ENCODE data around the gene INPP4A.
"Not testable (repeated sequence)": the region's sequence is repeated elsewhere in the genome, so short reads cannot be mapped to it uniquely, and the experiment has no call there.

INPP4A gene

DNA sequence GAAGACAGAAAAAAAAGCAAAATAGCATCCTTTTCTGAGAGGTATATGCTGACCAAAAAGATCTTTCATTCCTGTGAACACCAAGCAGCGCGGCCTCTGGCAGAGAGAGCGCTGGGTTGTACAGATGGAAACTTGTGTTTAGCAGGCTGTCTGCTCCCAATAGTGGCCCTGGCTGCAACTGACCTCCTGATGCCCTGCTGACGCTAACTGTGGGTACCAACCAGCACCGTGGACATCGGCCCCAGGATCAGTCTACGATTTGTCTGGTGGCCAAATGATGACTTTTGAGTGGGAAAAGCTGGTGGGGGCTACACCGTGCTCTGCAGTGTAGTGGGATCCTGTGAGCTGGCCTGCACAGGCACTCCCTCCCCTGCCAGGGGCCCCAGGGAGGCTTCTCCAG lies 147.9 kb downstream of the INPP4A start:
- Histone ChIP-seq H3K27ac (ENCODE audit: insufficient read depth, low read depth, low read length, poor library complexity, severe bottlenecking) (no peak overlapping the region), H3K36me3 (ENCODE audit: control insufficient read depth, insufficient read depth, low read length) (peaks cover 3% of the 10 kb centered on the region), H3K9me3 (ENCODE audit: control insufficient read depth, low read length) (no peaks in the 10 kb centered on the region), H3K27me3 (ENCODE audit: control insufficient read depth, insufficient read depth, low read length, poor library complexity, severe bottlenecking) (no peaks in the 10 kb centered on the region), H3K4me1 (ENCODE audit: control insufficient read depth, insufficient read depth, low read length) (no peaks in the 10 kb centered on the region), H3K4me3 (ENCODE audit: insufficient read depth, low read depth, low read length) (no peak overlapping the region)
- 94 to 96% methylated on average over 8 of the region's 8 CpGs for WGBS, 2 experiments

DNA sequence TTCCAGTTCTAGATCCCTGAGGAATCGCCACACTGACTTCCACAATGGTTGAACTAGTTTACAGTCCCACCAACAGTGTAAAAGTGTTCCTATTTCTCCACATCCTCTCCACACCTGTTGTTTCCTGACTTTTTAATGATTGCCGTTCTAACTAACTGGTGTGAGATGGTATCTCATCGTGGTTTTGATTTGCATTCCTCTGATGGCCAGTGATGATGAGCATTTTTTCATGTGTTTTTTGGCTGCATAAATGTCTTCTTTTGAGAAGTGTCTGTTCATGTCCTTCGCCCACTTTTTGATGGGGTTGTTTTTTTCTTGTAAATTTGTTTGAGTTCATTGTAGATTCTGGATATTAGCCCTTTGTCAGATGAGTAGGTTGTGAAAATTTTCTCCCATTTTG lies 150.0 kb downstream of the INPP4A start:
- peaks cover 11% of the 10 kb centered on the region for H3K36me3 ChIP-seq (ENCODE audit: control insufficient read depth, insufficient read depth, low read length)
- not testable (repeated sequence) for H3K27me3 ChIP-seq (ENCODE audit: control insufficient read depth, insufficient read depth, low read length, poor library complexity, severe bottlenecking); H3K9me3 ChIP-seq (ENCODE audit: control insufficient read depth, low read length); H3K4me1 ChIP-seq (ENCODE audit: control insufficient read depth, insufficient read depth, low read length); H3K4me3 ChIP-seq (ENCODE audit: insufficient read depth, low read depth, low read length); H3K27ac ChIP-seq (ENCODE audit: insufficient read depth, low read depth, low read length, poor library complexity, severe bottlenecking)
- 92% methylated on average over 2 of the region's 4 CpGs; no CpG with 5 or more reads in 1 of the 2 experiments for WGBS, 2 experiments

DNA sequence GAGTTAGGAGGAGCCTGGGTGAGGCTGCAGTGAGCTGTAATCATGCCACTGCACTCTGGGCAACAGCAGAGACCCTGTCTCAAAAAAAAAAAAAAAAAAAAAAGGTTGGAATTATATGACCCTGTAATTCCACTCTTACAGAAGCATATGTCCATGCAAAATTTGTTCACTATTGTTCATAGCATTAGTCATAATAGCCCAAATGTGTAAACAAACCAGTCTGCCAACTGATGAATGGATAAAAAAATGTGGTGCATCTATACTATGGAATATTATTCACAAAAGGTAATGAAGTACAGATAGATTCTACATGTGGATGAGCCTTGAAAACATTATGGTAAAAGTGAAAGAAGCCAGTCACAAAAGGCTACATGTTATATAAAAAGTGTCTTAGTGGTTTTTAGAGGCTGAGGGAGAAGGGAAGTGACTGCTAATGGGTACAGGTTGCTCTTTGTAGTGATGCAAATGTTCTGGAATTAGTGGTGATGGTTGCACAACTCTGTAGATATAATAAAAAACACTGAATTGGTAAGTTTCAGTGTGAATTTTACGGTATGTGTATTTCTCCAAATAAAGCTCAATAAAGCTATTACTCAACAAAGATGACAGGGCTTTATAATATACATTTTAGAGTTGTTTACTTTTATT lies 154.2 kb downstream of the INPP4A start:
- peaks cover 15% of the 10 kb centered on the region for H3K36me3 ChIP-seq (ENCODE audit: control insufficient read depth, insufficient read depth, low read length)
- H3K4me1 ChIP-seq (ENCODE audit: control insufficient read depth, insufficient read depth, low read length) = no peaks in the 10 kb centered on the region
- no peak overlapping the region for H3K4me3 ChIP-seq (ENCODE audit: insufficient read depth, low read depth, low read length)
- WGBS, 2 experiments = no CpG with 5 or more reads among the region's 1 CpG
- no peaks in the 10 kb centered on the region for H3K9me3 ChIP-seq (ENCODE audit: control insufficient read depth, low read length)
- no peaks in the 10 kb centered on the region for H3K27me3 ChIP-seq (ENCODE audit: control insufficient read depth, insufficient read depth, low read length, poor library complexity, severe bottlenecking)
- no peak overlapping the region for H3K27ac ChIP-seq (ENCODE audit: insufficient read depth, low read depth, low read length, poor library complexity, severe bottlenecking)

DNA sequence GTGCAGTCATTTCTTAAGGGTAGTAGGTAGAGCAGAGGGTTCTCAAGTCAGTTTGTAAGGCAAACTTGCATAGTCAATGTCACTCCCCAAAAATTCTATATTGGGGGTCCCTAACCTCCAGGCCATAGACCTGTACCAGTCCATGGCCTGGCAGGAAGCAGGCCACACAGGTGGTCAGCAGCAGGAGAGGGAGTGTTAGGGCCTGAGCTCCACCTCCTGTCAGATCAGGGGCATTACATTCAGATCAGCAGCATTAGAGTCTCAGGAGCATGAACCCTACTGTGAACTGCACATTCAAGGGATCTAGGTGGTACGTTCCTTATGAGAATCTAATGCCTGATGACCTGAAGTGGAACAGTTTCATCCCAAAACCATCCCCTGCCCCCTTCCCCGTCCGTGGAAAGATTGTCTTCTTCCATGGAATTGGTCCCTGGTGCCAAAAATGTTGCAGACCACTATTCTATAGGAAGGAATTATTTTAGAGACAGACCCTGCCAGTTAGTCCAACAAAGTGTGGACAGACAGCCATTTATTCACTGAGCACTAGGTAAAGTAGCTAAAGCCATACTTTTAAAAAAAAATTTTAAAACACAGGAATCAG lies 157.0 kb downstream of the INPP4A start:
- Histone ChIP-seq H3K4me3 (ENCODE audit: insufficient read depth, low read depth, low read length) (no peak overlapping the region), H3K4me1 (ENCODE audit: control insufficient read depth, insufficient read depth, low read length) (no peaks in the 10 kb centered on the region), H3K9me3 (ENCODE audit: control insufficient read depth, low read length) (no peaks in the 10 kb centered on the region), H3K36me3 (ENCODE audit: control insufficient read depth, insufficient read depth, low read length) (peaks cover 15% of the 10 kb centered on the region), H3K27ac (ENCODE audit: insufficient read depth, low read depth, low read length, poor library complexity, severe bottlenecking) (no peak overlapping the region), H3K27me3 (ENCODE audit: control insufficient read depth, insufficient read depth, low read length, poor library complexity, severe bottlenecking) (no peaks in the 10 kb centered on the region)
- 68 to 73% methylated on average over 3 of the region's 3 CpGs for WGBS, 2 experiments

DNA sequence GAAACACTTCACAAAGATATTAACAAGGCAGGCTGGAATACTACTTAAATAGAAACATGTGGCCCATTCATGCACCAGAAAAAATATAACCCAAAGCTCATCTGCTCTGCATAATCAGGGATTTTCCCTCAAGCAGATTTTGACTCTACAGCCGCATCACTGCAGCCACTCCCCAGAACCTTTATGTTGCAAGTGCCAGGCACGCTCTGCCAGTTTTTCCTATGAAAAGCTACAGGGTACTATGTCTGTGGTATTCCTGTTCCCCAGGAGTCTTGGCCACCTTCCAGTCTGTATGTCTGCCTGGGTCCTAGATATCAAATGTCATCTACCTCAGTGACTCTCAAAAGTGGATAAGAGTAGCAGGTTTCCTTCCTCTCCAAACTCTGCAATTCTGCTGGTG lies 159.9 kb downstream of the INPP4A start:
- H3K4me1 ChIP-seq (ENCODE audit: control insufficient read depth, insufficient read depth, low read length) = peaks cover 3% of the 10 kb centered on the region
- 96 to 99% methylated on average over 2 of the region's 2 CpGs for WGBS, 2 experiments

DNA sequence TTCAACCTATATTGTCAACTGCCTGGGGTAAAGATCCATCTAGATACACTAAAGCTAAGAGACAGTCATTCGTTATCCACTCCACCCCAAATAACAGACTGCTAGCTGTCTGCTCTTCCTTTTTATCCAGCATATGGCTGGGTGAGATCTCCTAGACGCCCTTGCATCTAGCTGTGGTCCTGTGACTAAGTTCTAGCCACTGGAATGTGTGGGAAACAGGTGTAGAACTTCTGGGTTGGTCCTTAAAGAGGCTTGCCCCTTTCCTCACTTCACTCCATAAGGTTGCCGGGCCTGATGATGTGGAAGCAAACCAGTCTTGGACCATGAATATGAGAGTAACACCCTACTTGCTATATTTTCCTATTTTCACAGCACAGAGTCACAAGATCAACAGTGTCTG lies 160.4 kb downstream of the INPP4A start:
- Histone ChIP-seq H3K4me1 (ENCODE audit: control insufficient read depth, insufficient read depth, low read length) (peaks cover 8% of the 10 kb centered on the region), H3K4me3 (ENCODE audit: insufficient read depth, low read depth, low read length) (no peak overlapping the region), H3K9me3 (ENCODE audit: control insufficient read depth, low read length) (no peaks in the 10 kb centered on the region), H3K27me3 (ENCODE audit: control insufficient read depth, insufficient read depth, low read length, poor library complexity, severe bottlenecking) (no peaks in the 10 kb centered on the region), H3K36me3 (ENCODE audit: control insufficient read depth, insufficient read depth, low read length) (no peaks in the 10 kb centered on the region), H3K27ac (ENCODE audit: insufficient read depth, low read depth, low read length, poor library complexity, severe bottlenecking) (no peak overlapping the region)
- 89 to 96% methylated on average over 3 of the region's 3 CpGs for WGBS, 2 experiments

More for the DNA sequence above, 159.9 kb downstream of the INPP4A start:
- Histone ChIP-seq H3K27me3 (ENCODE audit: control insufficient read depth, insufficient read depth, low read length, poor library complexity, severe bottlenecking) (no peaks in the 10 kb centered on the region), H3K9me3 (ENCODE audit: control insufficient read depth, low read length) (no peaks in the 10 kb centered on the region), H3K36me3 (ENCODE audit: control insufficient read depth, insufficient read depth, low read length) (peaks cover 5% of the 10 kb centered on the region), H3K4me3 (ENCODE audit: insufficient read depth, low read depth, low read length) (no peak overlapping the region), H3K27ac (ENCODE audit: insufficient read depth, low read depth, low read length, poor library complexity, severe bottlenecking) (no peak overlapping the region)

DNA sequence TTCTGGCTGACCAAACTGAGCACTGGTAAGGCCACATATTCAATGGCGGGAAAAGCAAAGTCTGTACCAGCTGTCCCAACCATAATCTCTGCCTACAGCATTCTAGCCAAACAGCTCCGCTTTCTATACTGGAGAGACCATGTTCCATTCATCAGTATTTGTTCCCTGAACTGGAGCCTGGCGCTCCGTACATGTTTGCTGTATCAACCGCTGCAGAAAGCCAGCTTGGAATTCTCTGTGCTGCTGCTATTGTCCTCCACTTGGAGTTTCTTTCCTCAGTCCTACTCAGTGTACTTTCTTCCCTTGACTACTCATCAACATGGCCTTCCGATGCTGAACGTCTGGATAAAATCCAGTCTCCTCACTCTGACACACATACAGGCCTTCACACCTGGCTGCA lies 161.8 kb downstream of the INPP4A start:
- H3K4me1 ChIP-seq (ENCODE audit: control insufficient read depth, insufficient read depth, low read length) = peaks cover 10% of the 10 kb centered on the region
- H3K27ac ChIP-seq (ENCODE audit: insufficient read depth, low read depth, low read length, poor library complexity, severe bottlenecking) = no peak overlapping the region
- H3K36me3 ChIP-seq (ENCODE audit: control insufficient read depth, insufficient read depth, low read length) = peaks cover 3% of the 10 kb centered on the region
- WGBS, 2 experiments = 92 to 94% methylated on average over 7 of the region's 7 CpGs
- no peak overlapping the region for H3K4me3 ChIP-seq (ENCODE audit: insufficient read depth, low read depth, low read length)
- H3K9me3 ChIP-seq (ENCODE audit: control insufficient read depth, low read length) = no peaks in the 10 kb centered on the region
- no peaks in the 10 kb centered on the region for H3K27me3 ChIP-seq (ENCODE audit: control insufficient read depth, insufficient read depth, low read length, poor library complexity, severe bottlenecking)

DNA sequence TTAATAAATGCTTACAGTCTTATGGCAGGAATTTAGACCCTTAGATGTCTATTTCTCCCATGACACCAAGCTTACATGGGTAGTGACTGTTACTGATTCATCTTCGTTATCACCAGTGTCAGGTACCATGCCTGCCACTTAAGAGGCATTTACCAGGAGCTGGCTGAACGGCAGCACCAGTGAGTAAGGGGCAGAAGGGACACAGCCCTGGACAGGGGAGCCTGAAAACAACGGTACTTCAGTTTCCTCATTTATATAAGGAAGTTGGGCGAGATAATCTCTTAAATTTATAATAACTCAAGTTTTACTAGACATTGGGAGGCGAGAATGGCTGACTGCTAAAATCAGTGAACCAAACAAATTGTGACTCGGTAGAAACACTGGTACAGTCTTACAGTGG lies 162.4 kb downstream of the INPP4A start:
- WGBS, 2 experiments = 88 to 94% methylated on average over 6 of the region's 6 CpGs
- Histone ChIP-seq H3K4me3 (ENCODE audit: insufficient read depth, low read depth, low read length) (peak overlapping the region; percentile 87), H3K9me3 (ENCODE audit: control insufficient read depth, low read length) (no peaks in the 10 kb centered on the region), H3K36me3 (ENCODE audit: control insufficient read depth, insufficient read depth, low read length) (peaks cover 3% of the 10 kb centered on the region), H3K27me3 (ENCODE audit: control insufficient read depth, insufficient read depth, low read length, poor library complexity, severe bottlenecking) (no peaks in the 10 kb centered on the region), H3K27ac (ENCODE audit: insufficient read depth, low read depth, low read length, poor library complexity, severe bottlenecking) (no peak overlapping the region), H3K4me1 (ENCODE audit: control insufficient read depth, insufficient read depth, low read length) (peaks cover 10% of the 10 kb centered on the region)

DNA sequence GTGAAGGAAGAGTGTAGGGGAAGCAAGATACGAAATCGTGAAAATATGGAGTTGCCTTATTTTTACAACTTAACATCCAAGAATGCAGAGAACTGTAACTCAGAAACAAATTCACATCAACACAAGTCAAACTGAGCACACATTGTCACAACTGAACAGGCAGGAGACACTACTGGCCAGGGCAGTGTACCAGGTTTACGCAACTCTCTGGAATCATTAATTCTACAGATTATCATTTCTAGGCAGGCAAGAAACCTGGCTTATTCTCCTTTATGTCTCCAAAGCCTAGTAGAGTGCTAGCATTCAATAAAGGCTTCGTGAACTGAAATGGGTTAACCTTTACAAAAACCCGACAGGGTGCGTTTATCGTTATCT lies 163.1 kb downstream of the INPP4A start:
- Histone ChIP-seq H3K27me3 (ENCODE audit: control insufficient read depth, insufficient read depth, low read length, poor library complexity, severe bottlenecking) (no peaks in the 10 kb centered on the region), H3K4me3 (ENCODE audit: insufficient read depth, low read depth, low read length) (peak overlapping the region; percentile 87), H3K27ac (ENCODE audit: insufficient read depth, low read depth, low read length, poor library complexity, severe bottlenecking) (peak overlapping the region; percentile 64), H3K9me3 (ENCODE audit: control insufficient read depth, low read length) (no peaks in the 10 kb centered on the region), H3K36me3 (ENCODE audit: control insufficient read depth, insufficient read depth, low read length) (peaks cover 6% of the 10 kb centered on the region), H3K4me1 (ENCODE audit: control insufficient read depth, insufficient read depth, low read length) (peaks cover 10% of the 10 kb centered on the region)
- 15 to 28% methylated on average over 6 to 7 of the region's 7 CpGs for WGBS, 2 experiments

DNA sequence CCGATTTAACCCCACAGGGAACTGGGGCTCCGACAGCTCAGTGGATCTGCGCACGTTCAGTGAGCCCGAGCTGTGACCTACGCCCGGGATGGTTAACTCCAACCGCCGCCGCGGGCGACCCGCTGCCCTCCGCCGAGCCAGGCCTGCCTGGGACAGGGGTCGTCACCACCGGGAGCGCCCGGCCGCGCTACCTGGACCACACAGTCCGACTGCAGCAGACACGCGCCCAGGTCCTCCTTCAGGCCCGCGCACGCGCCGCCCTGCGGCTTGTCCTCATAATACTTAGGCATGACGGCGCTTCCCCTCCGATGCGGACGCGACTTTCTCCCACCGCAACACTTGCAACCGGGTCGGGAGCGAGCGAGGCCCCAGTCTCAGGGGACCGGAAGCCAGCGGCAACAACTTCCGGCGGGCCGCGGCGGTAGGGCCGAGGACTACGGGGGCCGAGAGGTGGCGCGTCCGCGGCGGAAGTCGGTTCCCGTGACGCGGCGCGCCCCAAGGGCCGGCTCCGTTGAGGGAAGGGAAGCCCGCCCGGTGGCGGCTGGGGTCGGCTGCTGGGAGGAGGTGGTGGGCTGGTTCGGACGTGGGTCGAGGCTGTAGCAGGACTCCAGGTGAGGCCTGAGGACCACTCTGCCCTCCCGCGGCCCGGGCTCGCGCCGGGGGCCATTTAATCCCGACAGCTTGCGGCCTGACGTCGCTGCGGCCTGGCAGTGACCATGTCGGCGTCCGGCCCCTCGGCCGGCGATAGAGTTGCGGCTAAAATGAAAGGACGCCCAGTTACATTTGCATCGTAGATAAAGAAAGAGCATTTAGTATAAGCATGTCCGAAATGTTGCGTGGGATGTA lies 163.7 kb downstream of the INPP4A start, which contains the start of the genes COA5 and UNC50:
Gene COA5, minus strand, starts transcription at position 397 of the 846 bp plus-strand sequence. Its CDS starts 107 bp downstream, at position 290.
Gene UNC50, plus strand, starts transcription at position 474 of the 846 bp plus-strand sequence. CDS start 1,171 bp downstream, outside the sequence.
- H3K9me3 ChIP-seq (ENCODE audit: control insufficient read depth, low read length) = no peaks in the 10 kb centered on the region
- peak within 1 kb of the TSS; percentile 64 for H3K27ac ChIP-seq (ENCODE audit: insufficient read depth, low read depth, low read length, poor library complexity, severe bottlenecking)
- H3K4me1 ChIP-seq (ENCODE audit: control insufficient read depth, insufficient read depth, low read length) = peaks cover 10% of the 10 kb centered on the region
- H3K36me3 ChIP-seq (ENCODE audit: control insufficient read depth, insufficient read depth, low read length) = peaks cover 6% of the 10 kb centered on the region
- 0% methylated on average over 93 of the region's 93 CpGs for WGBS, 2 experiments
- H3K4me3 ChIP-seq (ENCODE audit: insufficient read depth, low read depth, low read length) = peak within 1 kb of the TSS; percentile 87
- no peaks in the 10 kb centered on the region for H3K27me3 ChIP-seq (ENCODE audit: control insufficient read depth, insufficient read depth, low read length, poor library complexity, severe bottlenecking)

All from ectodermal cell (in vitro differentiated cells).